Measurements from ENCODE around the gene SNCB.

Gene SNCB

GRCh38 chr5:176644294-176644693, 14.0 kb upstream of the SNCB start:
- DNase-seq (ENCODE audit: low spot score): no peak

DNA sequence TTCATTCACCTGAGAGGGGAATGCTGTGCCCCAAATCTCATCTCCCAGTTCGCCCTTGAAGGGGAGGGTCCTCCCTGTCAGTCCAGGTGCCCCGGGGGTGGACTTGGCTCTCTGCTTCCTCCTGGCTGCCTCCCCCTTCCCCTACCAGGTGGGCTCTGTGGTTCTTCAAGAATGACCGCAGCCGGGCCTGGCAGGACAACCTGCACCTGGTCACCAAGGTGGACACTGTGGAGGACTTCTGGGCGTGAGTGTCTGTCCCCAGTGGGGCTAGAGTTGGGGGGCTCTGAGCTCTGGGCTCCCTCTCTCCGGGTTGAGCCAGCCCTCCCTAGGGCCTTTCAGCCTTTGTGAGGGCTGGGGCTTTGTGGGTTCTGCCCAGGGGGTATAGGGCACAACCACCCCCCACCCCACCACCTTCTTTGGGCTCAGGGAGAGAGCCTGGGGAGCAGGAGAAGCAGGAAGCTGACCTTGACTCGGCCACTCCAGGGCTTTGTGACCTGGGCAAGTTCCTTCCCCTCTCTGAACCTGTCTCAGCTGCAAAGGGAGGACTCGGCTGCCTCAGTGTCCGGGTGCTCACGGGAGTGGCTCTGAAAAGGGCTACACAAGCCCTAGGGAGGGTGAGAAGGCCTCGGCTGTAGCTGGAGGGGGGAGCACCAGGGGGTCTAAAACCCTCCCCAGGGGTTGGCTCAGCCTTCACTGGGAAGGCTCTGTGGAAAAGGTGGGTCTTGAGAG, 13.3 kb upstream of the SNCB start:
- no peak for DNase-seq (ENCODE audit: low spot score)

- DNase-seq (ENCODE audit: low spot score): no peak
These were observed 12.5 kb upstream of the SNCB start for GRCh38 chr5:176642675-176643490.

DNA sequence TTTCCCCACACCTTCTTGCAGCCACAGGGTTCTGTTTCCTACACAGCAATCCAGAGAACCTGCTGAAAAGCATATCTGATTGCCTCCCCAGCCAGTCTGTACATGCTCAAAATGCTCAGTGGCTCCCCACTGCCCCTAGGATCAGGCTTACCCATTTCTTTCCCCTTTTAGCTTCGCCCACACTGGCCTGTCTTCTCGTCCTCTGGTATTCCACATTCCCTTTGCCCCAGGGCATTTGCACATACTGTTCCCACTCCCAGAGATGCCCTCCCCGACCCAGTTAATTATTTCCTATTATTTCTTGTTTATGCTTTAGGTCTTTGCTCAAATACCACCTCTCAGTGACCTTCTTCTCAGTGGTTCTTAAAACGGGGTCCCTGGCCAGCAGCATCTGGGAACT, 10.3 kb upstream of the SNCB start:
- DNase-seq (ENCODE audit: low spot score): no peak

DNA sequence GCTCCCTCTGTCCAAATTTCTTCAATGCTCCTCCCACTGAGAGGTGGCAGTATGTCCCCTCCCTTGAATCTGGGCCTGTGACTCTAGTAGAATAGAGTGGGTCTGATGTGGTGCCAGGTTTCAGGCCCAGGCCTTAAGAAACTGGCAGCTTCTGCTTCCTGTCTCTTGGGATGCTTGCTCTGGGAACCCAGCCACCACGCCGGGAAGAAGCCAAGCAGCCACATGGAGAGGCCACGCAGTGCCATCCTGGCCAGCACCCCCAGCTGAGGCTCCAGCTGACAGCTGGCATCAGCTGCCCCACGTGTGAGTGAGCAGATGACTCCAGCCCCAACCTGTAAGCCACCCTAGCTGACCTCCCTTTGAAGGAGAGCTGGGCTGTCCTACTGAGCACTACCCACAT, 9.6 kb upstream of the SNCB start:
- DNase-seq (ENCODE audit: low spot score): no peak

GRCh38 chr5:176639208-176639607, 8.9 kb upstream of the SNCB start:
- DNase-seq (ENCODE audit: low spot score): no peak

- no peak for DNase-seq (ENCODE audit: low spot score)
These were observed 8.1 kb upstream of the SNCB start for GRCh38 chr5:176638437-176638836.

DNA sequence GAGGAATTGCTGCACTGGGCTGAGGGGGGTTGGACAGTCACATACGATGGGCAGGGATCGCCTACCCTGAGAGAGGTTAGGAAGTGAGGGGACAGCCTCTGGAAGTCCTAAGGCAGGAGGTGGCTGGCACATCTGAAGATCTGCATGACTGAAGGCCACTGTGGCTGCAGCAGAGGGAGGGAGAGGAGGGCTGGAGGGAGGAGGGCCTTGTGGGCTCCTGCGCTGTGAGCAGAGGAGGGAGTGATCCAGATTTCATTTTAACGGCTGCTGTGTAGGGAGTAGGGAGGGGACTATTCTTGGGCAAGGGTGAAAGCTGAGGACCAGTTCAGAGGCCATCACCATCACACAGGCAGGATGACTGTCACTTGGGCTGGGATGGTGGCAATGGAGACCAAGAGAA, 7.2 kb upstream of the SNCB start:
- no peak for DNase-seq (ENCODE audit: low spot score)

- DNase-seq (ENCODE audit: low spot score): no peak
These were observed 6.1 kb upstream of the SNCB start for GRCh38 chr5:176636426-176636825.

GRCh38 chr5:176633598-176633997, 3.3 kb upstream of the SNCB start:
- DNase-seq (ENCODE audit: low spot score): no peak

DNA sequence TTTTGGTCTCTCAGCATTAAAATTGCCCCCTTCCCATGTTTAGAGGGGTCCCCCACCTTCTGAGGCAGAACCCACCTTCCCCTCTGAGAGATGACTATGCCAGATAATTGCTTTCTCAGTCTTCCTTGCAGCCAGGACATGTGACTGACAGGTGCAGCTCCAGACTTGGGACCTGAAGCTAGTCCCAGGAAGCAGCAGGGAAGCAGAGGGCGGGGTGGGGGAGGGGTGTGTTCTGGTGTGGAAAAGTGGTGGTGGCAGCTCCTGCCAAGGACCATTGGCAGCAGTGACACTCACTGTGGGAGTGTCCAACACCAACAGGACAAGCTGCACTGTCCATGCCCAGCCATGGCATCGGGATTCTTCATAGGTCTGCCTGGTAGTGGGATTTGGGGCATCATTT, 2.4 kb upstream of the SNCB start:
- no peak for DNase-seq (ENCODE audit: low spot score)

DNA sequence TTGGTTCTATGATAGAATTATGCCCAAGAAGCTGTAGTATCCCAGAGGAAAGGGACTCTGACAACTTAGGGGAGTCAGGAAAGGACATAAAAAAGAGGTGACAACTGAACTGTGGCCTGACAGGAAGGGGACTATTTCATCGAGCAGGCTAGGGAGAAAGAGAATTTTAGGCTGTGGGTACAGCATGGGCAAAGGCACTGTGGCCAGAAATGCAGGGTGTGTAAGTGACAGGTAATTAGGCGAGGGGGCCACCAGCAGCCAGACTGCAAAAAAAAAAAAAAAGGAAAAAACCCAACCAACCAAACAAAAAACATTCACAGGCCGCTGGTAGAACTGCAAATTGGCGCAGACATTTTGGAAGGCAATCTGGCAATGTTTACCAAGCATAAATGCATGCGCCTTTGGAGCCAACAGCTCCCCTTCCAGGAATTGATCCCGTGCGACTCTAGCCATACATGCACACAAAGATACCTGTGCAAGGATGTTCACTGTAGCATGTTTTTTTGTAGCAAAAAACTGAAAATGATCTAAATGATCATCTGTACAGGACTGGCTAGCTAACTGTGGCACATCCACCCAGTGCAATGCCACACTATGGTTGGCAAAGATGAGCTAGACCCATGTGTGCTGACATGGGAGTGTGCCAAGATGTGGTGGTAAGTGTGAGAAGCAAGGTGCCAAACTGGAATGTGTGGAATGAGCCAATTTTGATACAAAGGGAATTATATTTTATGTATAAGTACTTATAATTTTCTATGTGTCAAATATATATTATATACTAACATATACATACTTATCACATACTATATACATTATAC, 1.3 kb upstream of the SNCB start:
- no peak for DNase-seq (ENCODE audit: low spot score)

DNA sequence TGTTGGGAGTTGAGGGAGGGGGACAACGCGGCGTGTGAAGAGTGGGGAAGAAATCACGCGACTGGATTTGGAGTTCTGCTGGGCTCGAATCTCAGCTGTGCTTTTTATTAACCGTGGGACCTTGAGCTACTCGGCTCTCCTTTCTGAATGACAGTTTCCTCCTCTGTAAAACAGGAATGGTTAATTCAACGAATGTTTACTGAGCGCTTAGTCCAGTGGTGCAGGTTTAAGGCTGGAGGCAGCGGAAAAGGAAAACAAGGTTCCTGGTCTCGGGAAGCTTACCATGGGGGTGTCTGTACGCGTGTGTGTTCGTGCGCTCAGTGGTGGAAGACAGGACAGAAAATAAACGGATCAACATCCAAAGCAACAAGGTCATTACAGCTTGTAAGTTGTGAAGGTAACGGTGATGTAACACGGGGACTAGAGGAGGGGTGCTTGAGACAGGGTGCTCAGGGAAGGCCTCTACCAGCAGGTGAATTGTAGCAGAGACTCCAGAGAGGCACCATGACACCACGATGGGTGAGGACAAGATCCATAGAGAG, 418 bp upstream of the SNCB start:
- no peak for DNase-seq (ENCODE audit: low spot score)

- DNase-seq (ENCODE audit: low spot score): no peak
These were observed 949 bp downstream of the SNCB start for GRCh38 chr5:176629317-176629852.

DNA sequence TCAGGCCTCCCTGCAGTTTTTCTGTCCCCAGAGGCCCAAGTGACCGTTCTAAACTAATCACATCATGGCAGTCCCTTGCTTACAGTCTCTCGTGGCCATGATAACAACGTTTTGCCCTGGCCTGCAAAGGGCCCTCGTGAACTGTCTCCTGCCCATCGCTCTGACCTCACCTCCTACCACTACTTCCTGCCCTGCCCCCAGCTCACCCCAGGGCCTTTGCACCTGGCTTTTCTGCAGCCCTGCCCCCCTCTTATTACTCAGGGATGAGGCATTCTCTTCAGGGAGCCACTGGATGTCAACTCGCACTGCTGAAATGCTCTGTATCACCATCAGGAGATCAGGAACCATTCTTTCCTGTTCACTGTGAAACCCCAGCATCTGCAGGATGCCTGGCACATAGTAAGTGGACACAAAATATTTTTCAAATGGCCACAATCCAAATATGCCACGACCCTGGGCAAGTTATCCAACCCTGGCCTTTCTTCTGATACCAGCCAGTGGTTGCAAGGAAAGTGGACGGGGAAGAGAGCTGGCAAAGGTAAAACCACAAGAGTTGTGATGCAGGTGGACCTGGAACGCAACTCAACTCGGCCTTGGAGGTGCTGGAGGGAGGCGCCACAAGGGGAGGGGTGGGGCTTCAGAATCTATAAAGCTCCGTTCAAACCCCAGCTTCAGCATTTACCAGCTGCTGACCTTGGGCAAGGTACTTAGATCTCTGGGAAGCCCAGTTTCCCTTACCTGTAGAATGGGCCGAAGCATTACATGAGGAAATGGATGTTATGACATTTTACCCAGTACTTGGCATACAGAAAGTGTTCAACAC, 1.7 kb downstream of the SNCB start:
- DNase-seq (ENCODE audit: low spot score): no peak

GRCh38 chr5:176627582-176627981, 2.8 kb downstream of the SNCB start:
- DNase-seq (ENCODE audit: low spot score): no peak

DNA sequence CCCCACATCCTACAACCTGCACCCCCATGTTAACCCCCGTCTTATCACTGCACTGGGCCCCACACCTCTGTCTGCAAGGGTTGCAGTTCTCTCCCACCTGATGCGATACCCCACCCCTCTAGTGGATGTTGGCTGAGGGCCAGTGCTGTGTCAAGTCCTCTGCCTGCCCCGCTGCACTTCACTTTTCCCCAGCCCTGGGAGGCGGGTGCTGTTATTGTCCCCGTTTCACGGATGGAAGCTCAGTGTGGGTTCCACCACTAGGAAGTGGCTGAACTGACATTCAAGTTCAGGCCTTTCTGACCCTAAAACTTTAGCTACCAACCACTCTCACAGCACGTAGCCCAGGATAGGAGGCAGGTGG, 3.5 kb downstream of the SNCB start:
- no peak for DNase-seq (ENCODE audit: low spot score)

DNA sequence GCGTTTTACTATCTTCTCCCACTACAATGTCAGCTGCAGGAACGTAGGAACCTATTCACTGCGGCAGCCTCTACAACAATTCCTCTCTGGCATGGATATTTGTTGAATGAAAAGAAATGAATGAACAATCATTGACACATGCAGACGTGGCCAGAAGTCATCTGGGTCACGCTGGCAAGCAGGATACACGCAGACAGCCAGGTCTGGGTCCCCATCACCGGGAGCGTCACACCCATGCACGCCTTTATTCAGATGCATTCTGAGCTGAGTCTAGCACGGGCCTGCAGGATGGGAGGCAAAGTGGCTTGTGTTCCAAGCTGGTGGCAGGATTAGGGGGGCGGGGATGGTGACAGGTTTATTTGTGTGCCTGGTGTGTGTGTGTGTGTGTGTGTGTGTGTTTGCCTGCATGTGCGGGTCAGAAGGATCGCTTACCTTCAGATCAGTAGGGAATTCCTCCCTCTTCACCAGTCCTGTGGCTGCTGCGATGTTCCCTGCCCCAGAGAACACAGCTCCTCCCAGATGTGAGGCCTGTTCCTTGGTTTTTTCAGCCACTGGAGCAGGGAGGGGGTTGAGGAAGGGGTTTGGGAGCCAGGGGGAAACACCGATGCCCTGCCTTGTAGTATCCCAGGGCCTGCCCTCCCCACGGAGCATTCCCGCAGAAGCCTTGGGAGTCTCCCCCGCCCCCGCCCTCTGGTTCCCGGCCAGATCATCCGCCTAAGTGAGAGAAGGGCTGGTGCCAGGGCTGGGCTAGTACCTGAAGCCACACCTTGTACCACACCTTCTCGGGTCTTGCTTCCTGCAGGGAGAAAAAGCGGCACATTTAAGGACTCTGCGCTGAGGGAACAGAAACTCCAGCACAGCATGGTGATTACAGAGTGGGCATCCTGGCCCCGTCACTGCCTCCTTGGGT, 4.1 kb downstream of the SNCB start:
- no peak for DNase-seq (ENCODE audit: low spot score)

- DNase-seq (ENCODE audit: low spot score): no peak
These were observed 4.8 kb downstream of the SNCB start for GRCh38 chr5:176625512-176625911.

- no peak for DNase-seq (ENCODE audit: low spot score)
These were observed 5.4 kb downstream of the SNCB start for GRCh38 chr5:176624938-176625337.
